ENCODE results near the gene PREX1. TPM values are rescaled to one million over a fixed set of nuclear protein-coding genes. Genes with fewer than 3 reads are reported as not detected.

PREX1 gene
- total and polyA plus RNA-seq, 2 experiments from 2014 or later, result 2.4 to 10.3 TPM

- Mint-ChIP-seq H3K36me3 (ENCODE audit: low read depth) (peaks cover 4% of the 10 kb centered on the region; the same call in 1 of the 3 replicates), H3K9me3 (peaks cover 4% of the 10 kb centered on the region; the same call in 1 of the 3 replicates), H3K4me3 (no peak overlapping the region), H3K27me3 (ENCODE audit: insufficient read depth, low read depth, poor library complexity) (peaks cover 7% of the 10 kb centered on the region), H3K27ac (no peak overlapping the region; the same call in 1 of the 2 replicates), H3K4me1 (peaks cover 65% of the 10 kb centered on the region)
- Histone ChIP-seq H3K27ac (ENCODE audit: low read depth) (no peak overlapping the region), H3F3A (replicated peaks; ENCODE audit: low read depth) (0 out of 2 replicates have a peak, but pooled peaks cover 2% of the 10 kb centered on the region), H3K4me2 (no peak overlapping the region), H3K36me3 (ENCODE audit: insufficient read depth) (no peaks in the 10 kb centered on the region), H2AFZ (no peak overlapping the region), H3K4me1 (ENCODE audit: insufficient read depth) (peaks cover 26% of the 10 kb centered on the region), H3K9me2 (ENCODE audit: insufficient read depth) (peaks cover 8% of the 10 kb centered on the region; the same call in 1 of the 2 replicates), H3K79me2 (replicated peaks; ENCODE audit: insufficient read depth) (no peaks in the 10 kb centered on the region), H3K4me3 (no peak overlapping the region), H3K27me3 (ENCODE audit: insufficient read depth) (no peaks in the 10 kb centered on the region), H4K20me1 (replicated peaks; ENCODE audit: insufficient read depth) (no peaks in the 10 kb centered on the region)
- ATAC-seq (no peak), DNase-seq (ENCODE audit: low spot score) (no peak)
- TF ChIP-seq ZNF462 (CRISPR knock-in tag; IDR thresholded peaks at IDR 0.05) (no peak), ZNF114 (CRISPR knock-in tag; IDR thresholded peaks at IDR 0.05) (no peak), JUNB (IDR thresholded peaks at IDR 0.05; ENCODE audit: unreplicated experiment) (no peak), CREB1 (CRISPR knock-in tag; IDR thresholded peaks at IDR 0.05; ENCODE audit: low read depth) (no peak), STAT1 (IDR thresholded peaks at IDR 0.05; ENCODE audit: unreplicated experiment) (no peak), EZH2phosphoT487 (IDR thresholded peaks at IDR 0.05; ENCODE audit: unreplicated experiment) (no peak), CTCF (conservative IDR thresholded peaks at IDR 0.05; ENCODE audit: low read depth in 2 of 2) (no peak), ETS1 (IDR thresholded peaks at IDR 0.05) (no peak), REST (IDR thresholded peaks at IDR 0.05; ENCODE audit: unreplicated experiment) (no peak), NANOG (IDR thresholded peaks at IDR 0.05; ENCODE audit: borderline replicate concordance) (no peak)
Measured at GRCh38 chr20:48748556-48748955, 79.2 kb downstream of the PREX1 start.
